Limb (tissue), 2 donors: ENCODE measurements around the gene PRLH.
"Not testable (repeated sequence)": the region's sequence is repeated elsewhere in the genome, so short reads cannot be mapped to it uniquely, and the experiment has no call there.

Source experiments
- DNase-seq, 2 donors: peaks; one replicate each; pipeline ENCODE4 v3.0.0-alpha.2; 2016; ENCODE audit errors: extremely low spot score in 2 of 2

The PRLH gene

DNA sequence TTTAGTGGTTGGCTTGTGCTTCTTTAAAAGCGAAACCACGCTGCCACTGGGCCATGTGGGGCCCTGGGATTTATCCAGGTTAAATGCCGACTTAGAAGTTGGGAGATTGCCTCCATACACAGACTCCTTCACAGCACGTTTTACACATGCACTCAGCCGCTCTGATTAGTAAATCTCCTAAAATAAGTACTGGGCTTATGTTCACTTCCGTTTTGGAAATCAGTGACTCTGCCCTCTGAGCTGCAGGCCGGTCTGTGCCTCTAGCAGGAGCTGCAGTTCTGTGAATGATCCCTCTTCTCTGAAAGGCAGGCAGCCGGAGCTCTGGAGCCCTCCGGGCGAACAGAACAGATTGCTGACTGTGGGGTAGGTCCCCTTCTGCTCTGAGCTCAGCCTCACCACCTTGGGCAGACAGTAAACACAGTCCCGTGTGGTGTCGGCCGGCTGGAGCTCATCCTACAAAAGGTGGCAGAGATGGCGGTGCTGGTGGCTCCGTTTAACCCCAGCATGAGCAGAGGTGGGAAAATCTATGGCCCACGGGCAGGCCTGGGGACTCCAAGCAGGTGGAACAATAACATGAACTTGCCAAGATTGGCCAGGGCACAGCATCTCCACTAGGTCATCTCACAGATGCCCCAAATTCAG, 34.0 kb downstream of the PRLH start:
- DNase-seq: peak in 1 of 2 donors; percentile 45

DNA sequence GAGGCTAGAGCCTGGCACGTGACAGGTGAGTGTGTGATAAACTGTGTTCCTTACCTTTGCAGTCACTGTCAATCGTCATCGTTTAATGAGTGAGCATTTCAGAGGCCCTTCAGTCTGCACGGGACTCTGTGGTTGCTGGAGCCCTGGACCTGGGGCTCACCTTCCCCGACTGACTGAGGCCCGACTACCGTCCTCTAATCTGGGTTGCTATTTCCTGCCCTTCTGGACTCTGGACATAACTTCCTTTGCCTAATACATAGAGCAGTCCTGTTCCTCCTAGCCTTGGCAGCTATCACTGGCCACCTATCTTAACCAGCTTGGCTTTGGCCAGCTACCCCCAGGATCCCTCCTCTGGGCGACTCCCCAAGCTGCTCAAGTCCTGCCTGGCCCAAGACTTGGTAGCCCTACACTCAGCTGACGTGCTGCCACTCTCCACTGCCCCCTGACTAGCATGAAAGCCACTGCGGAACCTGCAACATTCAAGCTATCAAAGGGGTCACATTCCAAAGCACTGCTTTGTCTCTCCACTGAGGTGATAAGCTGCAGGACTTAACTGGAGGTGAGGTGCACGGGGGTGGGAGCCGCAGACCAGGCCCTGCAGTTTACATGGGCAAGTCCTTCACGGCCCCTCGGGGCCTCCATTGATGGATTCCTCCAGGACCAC, 35.2 kb downstream of the PRLH start:
- DNase-seq: no peak

DNA sequence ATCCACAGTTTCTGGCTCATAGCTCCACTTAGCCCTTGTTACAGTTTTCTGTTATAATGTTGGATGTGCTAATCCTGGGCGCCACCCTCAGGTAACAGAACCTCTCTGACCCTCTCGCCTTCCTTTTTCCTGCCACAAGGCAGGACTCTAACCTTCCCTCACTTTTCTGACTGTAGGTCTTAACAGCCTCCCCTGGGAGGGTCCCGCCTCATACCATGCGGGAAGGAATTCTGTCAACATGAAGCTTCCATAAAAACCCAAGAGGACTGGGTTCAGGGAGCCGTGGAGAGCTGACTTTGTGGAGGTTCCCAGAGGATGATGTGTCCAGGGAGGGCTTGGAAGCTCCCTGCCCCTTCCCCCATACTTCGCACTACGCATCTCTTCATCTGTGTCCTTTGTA, 36.0 kb downstream of the PRLH start:
- no peak for DNase-seq

DNA sequence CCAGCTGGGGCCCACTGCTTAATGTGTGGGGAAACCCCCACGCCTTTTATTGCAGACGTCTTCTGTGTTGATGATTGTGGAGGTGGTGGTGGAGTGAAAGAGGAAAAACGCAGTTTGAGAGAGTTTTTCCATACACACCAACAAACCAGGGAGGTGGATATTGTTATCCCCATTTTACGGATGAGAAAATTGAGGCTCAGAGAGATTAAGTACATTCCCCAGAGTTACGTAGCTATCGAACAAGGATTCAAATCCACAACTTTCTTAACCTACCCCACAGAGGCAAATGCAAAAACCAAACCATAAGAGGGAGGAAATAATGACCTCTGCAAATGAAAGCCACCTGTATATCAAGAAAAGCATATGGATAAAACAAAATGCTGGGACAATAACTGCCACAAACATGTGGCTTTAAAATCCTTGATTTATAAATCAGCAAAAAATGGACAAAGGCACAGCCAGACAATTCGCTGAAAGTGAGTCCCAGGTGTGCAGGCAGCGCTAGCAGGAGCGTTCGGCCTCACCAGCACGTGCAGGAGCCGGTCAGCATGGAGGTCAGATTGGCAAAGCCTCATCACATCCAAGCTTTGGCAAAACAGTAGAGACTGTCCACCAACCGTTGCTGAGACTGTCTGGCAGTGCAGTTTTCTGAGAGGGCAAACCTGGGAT, 36.8 kb downstream of the PRLH start:
- DNase-seq: no peak

DNA sequence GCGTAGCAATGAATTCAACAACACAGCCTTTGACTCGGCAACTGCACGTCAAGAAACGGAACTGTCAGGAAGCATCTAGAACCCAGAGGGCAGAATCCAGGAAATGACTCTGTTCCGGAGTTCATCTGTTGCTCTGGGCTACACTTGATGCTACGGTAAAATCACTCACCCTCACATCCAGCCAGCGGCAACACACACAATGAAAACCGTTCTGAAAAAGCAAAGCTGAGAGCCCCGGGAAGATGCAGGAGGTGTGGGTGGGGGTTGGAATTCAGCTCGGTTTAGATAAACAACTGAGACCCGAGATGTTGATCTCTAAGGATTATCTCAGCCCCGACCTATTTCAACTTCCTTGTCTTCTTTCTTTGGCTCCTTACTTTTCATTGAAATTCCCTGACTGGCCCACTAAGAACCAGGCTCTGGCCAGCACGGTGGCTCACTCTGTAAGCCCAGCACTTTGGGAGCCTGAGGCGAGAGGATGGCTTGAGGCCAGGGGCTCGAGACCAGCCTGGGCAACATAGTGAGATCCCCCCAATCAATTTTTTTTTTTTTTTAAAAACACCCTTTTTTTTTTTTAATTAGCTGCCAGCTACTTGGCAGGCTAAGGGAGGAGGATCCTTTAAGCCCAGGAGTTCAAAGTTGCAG, 37.5 kb downstream of the PRLH start:
- DNase-seq: no peak

DNA sequence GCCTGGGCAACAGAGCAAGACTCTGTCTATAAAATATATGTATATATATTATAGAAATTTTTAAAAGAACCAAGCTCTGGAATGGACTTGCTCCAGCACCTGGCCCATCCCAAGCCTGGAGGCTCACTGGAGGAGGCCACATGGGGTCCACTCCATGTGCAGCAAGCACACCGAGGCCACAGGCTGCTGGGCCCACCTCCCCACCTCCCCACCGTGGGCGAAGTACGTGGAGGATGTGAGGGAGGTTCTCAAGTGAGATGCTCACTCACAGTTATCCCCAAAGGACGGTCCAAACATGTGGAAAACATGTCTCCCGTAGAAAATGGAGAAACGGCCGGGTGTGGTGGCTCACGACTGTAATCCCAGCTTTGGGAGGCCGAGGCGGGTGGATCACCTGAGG, 38.0 kb downstream of the PRLH start:
- DNase-seq: no peak

DNA sequence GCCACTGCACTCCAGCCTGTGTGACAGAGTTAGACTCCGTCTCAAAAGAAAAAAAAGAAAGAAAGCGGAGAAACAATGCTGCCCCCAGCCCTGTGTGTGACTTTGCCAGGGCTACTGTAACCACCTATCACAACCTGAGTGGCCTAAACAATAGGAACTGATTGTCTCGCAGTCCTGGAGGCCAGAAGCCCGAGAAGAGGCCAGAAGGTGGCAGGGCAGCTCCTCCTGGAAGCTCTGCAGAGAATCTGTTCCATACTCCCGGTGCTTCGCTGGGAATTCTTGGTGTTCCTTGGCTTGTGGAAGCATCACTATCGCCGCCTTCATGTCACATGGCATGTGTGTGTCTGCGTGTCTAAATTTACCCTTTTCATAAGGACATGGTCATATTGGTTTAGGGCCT, 38.6 kb downstream of the PRLH start:
- no peak for DNase-seq

DNA sequence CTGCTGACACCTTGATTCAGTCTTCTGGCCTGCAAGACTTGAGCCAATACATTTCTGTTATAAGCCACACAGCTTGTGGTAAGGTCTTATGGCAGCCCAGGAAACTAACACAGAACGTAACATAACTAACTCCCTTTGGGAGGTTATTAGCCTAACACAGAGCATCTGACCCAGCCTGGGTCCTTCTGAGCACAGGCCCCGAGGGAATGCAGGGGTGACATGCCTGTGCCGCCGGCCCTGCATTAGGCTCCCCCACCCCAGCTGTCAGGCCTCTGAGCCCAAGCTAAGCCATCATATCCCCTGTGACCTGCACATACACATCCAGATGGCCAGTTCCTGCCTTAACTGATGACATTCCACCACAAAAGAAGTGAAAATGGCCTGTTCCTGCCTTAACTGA, 40.1 kb downstream of the PRLH start:
- not testable (repeated sequence) for DNase-seq

DNA sequence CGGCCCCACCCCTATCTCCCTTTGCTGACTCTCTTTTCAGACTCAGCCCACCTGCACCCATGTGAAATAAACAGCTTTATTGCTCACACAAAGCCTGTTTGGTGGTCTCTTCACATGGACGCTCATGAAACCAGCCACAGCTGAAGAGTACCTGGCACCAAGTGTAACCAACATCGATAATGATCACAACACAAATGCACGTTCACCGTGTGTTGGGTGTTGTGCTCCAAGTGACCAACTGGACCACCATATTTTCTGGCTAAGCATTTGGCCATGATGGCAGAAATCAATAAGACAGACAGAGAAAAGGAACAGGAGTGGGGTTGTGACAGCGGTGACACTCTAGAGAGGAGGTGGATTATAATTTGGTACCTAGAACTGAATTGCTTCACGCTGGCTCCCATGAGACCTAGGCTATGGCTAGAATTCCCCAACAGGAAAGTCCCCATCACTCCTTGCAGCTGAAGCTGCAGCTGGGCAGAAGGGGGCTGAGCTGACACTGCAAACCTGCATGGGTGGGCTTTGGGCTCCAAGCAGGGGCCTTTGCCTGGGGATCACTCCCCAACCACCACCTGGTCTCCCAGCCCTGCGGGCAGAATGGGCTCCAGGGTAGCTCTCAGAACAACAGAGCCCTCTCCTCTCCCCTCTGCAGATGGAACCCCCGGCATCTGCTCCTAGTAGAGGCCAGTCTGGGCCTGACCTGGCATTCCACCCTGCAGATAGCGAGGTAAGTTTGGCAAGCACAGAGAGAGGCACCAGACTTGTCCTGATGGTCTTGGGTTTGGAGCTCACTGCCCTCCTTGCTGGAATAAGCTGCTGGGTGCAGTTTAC, 46.4 kb downstream of the PRLH start:
- no peak for DNase-seq

DNA sequence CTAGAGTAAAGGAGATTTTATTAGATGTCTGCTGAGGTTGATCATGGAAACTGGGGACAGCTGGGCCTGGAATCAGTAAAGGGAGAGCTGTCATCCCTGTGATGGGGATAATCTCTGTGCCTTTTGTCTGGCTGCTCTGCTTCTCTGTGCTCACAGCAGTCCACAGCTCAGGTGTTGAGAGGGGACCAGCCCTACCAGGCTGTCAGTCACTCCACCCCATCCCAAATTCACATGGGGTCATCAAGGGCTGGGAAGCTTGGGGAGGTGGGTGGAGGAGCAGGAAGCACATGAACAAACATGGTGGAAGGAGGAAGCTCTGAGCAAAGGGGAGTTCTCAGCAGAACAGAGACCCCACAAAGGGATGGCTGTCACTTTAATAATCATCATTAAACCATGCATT, 47.3 kb downstream of the PRLH start:
- DNase-seq: no peak

DNA sequence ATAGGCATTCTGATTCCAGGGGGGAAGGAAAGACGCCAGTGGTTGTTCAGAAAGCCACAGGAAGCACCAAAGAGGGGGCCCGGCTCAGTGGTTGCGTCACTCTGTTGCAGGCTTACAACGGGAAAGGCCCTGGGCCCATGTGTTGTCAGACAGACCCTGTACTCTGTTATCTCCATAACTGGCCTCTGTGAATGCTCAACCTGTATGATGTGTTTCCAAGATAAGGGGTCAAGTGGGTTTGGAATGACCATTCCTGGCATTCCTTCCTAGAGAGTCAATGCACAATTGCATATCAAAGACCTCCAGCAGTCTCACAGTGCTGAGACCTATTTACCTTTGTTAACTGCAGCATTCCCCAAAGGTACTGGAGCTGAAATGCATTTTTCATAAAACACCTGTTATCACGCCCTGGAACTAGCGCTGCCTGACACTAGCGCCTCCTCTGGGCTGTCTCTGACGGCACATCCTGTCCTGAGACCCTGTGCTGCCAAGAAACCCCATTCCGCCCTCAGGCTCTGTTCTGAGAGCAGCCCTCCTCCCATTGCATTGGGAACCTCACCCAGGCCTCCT, 47.9 kb downstream of the PRLH start:
- no peak for DNase-seq

DNA sequence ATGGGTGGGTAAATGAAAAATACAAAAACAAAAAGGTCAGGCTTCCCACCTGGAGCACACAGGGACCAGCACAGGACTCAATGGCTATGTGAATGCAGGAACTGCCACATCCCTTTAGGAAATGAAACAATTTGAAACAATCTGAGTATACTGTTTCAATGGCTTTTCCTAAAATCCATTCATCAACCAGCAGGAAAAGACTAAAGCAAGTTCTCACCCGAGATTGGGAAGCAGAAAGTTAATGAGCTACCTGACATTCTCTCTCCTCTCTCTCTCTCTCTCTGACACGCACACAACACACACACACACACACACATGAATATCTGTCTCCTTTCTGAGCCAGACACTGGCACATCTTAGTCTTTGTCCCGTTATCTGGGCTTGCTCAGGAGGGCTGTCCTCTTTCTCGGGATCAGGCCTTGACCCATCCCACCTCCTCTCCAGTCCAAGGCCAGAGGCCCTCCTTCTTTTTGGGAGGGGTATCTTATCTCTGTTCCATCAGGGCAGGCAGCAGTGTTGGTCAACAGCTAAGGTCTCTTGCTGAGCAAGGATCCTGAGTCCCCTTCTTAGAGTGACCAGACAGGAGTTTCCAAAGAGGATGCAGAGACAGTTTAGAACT, 49.4 kb downstream of the PRLH start:
- peak in 1 of 2 donors; percentile 9 for DNase-seq

DNA sequence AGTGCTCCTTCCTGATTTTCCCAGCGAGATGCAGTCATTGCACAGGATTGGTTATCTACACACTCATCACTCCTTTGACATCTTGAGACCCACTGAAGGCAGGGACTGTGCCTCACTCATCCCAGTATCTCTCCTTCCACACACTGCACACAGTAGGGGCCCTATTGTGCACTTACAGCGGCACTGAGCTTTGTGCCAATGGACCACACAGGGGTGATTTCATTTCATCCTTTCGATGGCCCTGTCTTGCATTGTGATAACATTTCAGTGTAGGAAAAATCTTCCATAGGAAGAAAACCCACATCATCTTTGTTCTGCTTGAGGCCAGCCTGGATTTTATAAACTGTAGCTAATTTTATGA, 50.0 kb downstream of the PRLH start:
- DNase-seq: no peak
